SK-N-MC (cell line): Measurements from ENCODE around the gene FIBP.

Experiments used
- DNase-seq: peaks from one replicate; pipeline ENCODE4 v3.0.0-alpha.2; 2011; ENCODE audit warnings: low read depth, low spot score
- H3K27ac ChIP-seq: fragments of 200-600 bp; sonication (generic); 2 replicates; pipeline ENCODE4 v1.5.1; 2016; ENCODE audit warnings: mixed run types
- H3K36me3 ChIP-seq: fragments of 200-600 bp; sonication (generic); 2 replicates; pipeline ENCODE4 v1.6.1; 2017; ENCODE audit warnings: antibody characterized with exemption, low read length, mixed read lengths; ENCODE audit not compliant: insufficient read depth
- H3K4me3 ChIP-seq: fragments of 200-600 bp; sonication (generic); 2 replicates; pipeline ENCODE4 v1.5.1; 2016
- H3K9ac ChIP-seq: fragments of 200-600 bp; sonication (generic); 2 replicates; pipeline ENCODE4 v1.8.0; 2017; ENCODE audit warnings: mixed run types, mixed read lengths; ENCODE audit not compliant: insufficient read length
- H3K9me3 ChIP-seq: fragments of 200-600 bp; sonication (generic); 2 replicates; pipeline ENCODE4 v1.6.1; 2017; ENCODE audit warnings: low read depth, mild to moderate bottlenecking, antibody characterized with exemption, low read length, moderate library complexity, mixed read lengths
- EZH2 ChIP-seq: fragments of 200-600 bp; sonication (generic); IDR thresholded peaks from one replicate; pipeline ENCODE4 v1.6.1; 2017; ENCODE audit warnings: antibody characterized with exemption
- FOXP2 ChIP-seq: optimal IDR thresholded peaks from 2 replicates; pipeline ENCODE3; 2011; ENCODE audit warnings: mild to moderate bottlenecking, moderate library complexity; ENCODE audit not compliant: insufficient read depth; ENCODE audit errors: extremely low read length, control extremely low read depth
- POLR2AphosphoS5 ChIP-seq: IDR thresholded peaks from 2 replicates; pipeline ENCODE4 v1.6.1; 2012; ENCODE audit warnings: mild to moderate bottlenecking, low read depth, low read length, borderline replicate concordance

Gene FIBP

GRCh38 chr11:65888163-65888814 is at the start of gene FIBP:
FIBP (minus strand) TSS chr11:65888471; CDS start chr11:65888418, 53 bp downstream.
- Histone ChIP-seq H3K9ac (peak within 1 kb of the TSS; percentile 84), H3K9me3 (no peaks in the 10 kb centered on the region), H3K36me3 (peaks cover 29% of the 10 kb centered on the region; the same call in 1 of the 2 replicates), H3K4me3 (peak within 1 kb of the TSS; percentile 100), H3K27ac (peak within 1 kb of the TSS; percentile 1; the same call in 1 of the 2 replicates)
- peak; percentile 67 for DNase-seq
- TF ChIP-seq EZH2, result no peak
- TF ChIP-seq FOXP2, result no peak
- TF ChIP-seq POLR2AphosphoS5, result peak; percentile 97

GRCh38 chr11:65937766-65938165 is 49.5 kb upstream of the FIBP start:
- no peaks in the 10 kb centered on the region for H3K36me3 ChIP-seq
- no peak for TF ChIP-seq FOXP2
- TF ChIP-seq EZH2, result no peak
- no peak for TF ChIP-seq POLR2AphosphoS5
- no peak overlapping the region for H3K4me3 ChIP-seq
- no peaks in the 10 kb centered on the region for H3K9me3 ChIP-seq
- no peak overlapping the region for H3K27ac ChIP-seq
- DNase-seq, result no peak
- no peak overlapping the region for H3K9ac ChIP-seq

DNA sequence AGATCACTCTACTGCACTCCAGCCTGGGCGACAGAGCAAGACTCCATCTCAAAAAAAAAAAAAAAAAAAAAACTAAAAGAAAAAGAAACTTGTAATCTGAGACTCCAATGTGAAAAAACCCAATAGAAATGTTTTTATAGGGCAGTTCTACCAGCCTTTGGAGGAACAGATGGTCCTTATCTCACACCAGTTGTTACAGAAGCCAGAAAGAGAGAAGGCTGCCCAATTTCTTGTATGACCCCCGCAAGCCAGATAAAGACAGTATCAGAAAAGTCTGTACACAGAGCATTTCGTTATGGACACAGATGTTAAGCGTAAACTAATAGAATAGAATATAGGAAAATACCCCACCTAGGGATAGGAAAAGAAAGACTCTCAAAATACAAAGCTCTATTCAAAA is 45.7 kb upstream of the FIBP start:
- Histone ChIP-seq H3K9ac (no peak overlapping the region), H3K36me3 (no peaks in the 10 kb centered on the region), H3K9me3 (no peaks in the 10 kb centered on the region), H3K4me3 (no peak overlapping the region), H3K27ac (no peak overlapping the region)
- no peak for DNase-seq
- TF ChIP-seq POLR2AphosphoS5, result no peak
- no peak for TF ChIP-seq FOXP2
- TF ChIP-seq EZH2, result no peak

DNA sequence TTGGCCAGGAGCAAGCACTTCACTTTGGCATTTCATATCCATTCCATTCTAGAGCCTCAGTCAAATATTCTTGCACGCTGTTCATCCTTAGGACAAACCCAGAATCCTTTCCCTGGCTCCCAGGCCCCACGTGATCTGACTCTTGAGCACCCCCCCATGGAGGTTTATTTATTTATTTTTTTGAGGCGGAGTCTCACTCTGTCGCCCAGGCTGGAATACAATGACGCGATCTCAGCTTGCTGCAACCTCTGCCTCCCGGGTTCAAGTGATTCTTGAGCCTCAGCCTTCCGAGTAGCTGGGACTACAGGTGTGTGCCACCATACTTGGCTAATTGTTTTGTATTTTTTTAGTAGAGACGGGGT is 44.3 kb upstream of the FIBP start:
- no peaks in the 10 kb centered on the region for H3K9me3 ChIP-seq
- no peaks in the 10 kb centered on the region for H3K36me3 ChIP-seq
- no peak overlapping the region for H3K27ac ChIP-seq
- no peak for DNase-seq
- no peak overlapping the region for H3K9ac ChIP-seq
- H3K4me3 ChIP-seq, result no peak overlapping the region
- TF ChIP-seq EZH2, result no peak

DNA sequence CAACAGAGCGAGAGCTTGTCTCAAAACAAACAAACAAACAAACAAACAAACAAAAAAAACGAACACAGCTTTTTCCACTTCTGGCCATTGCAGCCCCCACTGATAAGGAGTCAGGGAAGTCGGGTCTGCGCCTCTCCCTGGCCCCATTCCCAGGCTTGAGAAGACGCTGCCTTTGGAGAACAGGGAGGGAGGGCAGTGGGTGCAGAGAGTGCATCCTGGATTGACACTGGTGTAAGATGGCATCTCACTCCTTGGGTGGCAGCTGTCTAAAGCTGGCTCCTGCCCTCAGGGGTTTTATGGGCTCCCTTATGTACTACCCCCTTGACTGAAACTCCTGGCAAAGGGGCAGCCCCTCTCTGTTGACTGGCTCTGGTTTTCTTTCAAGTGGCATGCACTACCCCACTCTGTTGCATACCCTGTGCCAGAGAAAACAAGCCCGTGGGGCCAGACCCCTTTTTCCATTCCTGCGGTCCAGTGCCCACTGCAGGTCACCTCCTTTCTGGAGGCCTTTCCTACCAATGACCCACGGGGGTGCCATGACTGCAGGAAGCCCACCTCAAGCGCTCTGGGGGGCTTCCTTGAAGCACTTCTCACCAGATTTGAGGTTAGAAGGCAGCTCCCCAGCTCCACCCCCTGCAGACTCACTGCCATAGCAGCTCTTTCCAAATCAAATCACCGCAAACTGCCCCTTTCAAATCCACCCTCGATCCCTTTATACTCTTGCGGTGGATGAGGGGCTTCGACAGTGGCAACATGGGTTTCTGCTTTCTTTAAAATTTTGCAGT is 43.7 kb upstream of the FIBP start:
- no peaks in the 10 kb centered on the region for H3K9me3 ChIP-seq
- DNase-seq, result no peak
- H3K4me3 ChIP-seq, result no peak overlapping the region
- H3K9ac ChIP-seq, result no peak overlapping the region
- TF ChIP-seq FOXP2 (no peak), POLR2AphosphoS5 (no peak), EZH2 (no peak)
- no peaks in the 10 kb centered on the region for H3K36me3 ChIP-seq
- H3K27ac ChIP-seq, result no peak overlapping the region

DNA sequence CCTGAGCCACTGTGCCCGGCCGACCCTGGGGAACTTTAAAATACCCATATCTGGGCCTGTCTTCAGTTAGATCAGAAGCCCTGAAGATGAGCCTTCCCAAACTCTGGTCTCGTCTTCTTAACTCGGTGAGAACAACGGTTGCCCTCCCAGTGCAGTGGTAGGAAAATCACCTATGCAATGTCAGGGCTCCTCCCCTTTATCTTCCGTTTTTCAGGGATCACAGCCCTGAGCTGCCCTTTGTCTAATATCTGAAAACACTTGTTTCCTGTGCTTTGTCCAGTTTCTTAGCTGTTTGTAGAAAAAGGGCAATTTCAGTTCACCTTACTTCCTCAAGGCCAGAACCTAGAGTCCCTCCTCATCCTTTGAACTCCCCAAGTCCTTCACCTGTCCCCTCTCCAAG is 40.4 kb upstream of the FIBP start:
- Histone ChIP-seq H3K27ac (no peak overlapping the region), H3K9me3 (no peaks in the 10 kb centered on the region), H3K4me3 (no peak overlapping the region), H3K9ac (no peak overlapping the region), H3K36me3 (no peaks in the 10 kb centered on the region)
- DNase-seq, result no peak
- no peak for TF ChIP-seq EZH2
- TF ChIP-seq FOXP2, result no peak
- TF ChIP-seq POLR2AphosphoS5, result no peak

DNA sequence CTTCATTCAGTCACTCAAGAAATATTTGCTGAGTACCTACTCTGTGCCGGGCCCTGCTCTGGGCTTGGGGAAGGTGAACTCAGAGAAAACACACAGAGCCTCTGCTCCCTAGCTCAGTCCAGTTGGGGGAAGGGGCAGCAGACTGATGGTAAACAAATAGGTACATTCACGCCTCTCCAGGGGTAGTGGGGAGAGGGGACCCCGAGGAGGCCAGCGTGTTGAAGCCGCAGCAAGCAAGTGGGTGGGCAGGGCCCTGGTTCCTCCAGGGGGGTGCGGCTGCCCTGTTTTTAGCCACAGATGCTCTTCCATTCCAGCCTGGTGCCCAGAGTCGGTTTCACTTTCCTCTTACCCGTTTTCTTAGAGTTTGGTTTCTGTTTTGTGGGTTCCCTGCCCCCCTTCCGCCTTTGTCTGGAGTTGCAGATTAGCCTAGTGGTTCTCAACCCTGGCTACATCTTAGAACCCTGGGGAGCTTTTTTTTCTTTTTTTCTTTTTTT is 39.7 kb upstream of the FIBP start:
- H3K27ac ChIP-seq, result no peak overlapping the region
- no peak for DNase-seq
- no peak overlapping the region for H3K4me3 ChIP-seq
- no peak overlapping the region for H3K9ac ChIP-seq
- H3K9me3 ChIP-seq, result no peaks in the 10 kb centered on the region
- no peak for TF ChIP-seq FOXP2
- H3K36me3 ChIP-seq, result no peaks in the 10 kb centered on the region

DNA sequence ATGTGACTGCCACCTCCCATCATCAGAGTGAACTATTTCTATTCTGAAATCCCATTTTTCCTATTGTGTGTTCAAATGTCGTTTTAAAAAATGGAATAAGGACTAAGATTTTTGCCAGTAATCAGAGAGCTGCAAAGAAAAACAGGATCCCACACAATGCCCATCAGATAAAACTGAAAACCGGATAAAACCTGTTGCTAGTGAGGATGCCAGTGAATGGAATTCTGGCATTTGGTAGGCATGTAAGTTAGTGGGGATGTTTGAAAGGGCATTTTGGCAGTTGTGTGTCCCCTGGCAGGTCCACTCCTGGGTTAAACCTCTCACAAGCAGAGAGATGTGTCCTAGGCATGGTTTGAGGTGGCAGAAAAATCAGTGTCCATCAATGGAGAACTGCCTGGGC is 37.1 kb upstream of the FIBP start:
- H3K27ac ChIP-seq, result no peak overlapping the region
- no peaks in the 10 kb centered on the region for H3K9me3 ChIP-seq
- no peak overlapping the region for H3K9ac ChIP-seq
- TF ChIP-seq FOXP2 (no peak), POLR2AphosphoS5 (no peak), EZH2 (no peak)
- DNase-seq, result no peak
- H3K36me3 ChIP-seq, result no peaks in the 10 kb centered on the region; the same call in 1 of the 2 replicates
- no peak overlapping the region for H3K4me3 ChIP-seq

DNA sequence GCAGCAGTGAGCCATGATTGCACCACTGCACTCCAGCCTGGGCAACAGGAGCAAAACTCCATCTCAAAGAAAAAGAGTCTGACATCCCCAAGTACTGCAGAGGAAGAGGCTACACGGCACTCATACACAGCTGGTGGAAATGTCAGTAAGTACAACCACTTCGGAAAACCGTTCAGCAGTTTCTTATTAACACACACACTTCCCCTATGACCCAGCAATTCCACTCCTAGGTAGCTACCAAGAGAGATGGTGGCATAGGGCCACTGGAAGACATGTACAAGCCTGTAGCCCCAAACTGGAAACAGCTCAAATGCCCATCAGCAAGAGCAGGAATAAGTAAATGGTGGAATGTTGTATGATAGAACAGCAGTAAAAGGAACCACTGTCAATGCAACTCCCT is 34.3 kb upstream of the FIBP start:
- H3K4me3 ChIP-seq, result no peak overlapping the region
- H3K9me3 ChIP-seq, result no peaks in the 10 kb centered on the region
- no peak overlapping the region for H3K9ac ChIP-seq
- H3K27ac ChIP-seq, result no peak overlapping the region
- DNase-seq, result no peak
- H3K36me3 ChIP-seq, result no peaks in the 10 kb centered on the region; the same call in 1 of the 2 replicates
- TF ChIP-seq POLR2AphosphoS5 (no peak), EZH2 (no peak), FOXP2 (no peak)
